Activated CD4-positive, alpha-beta memory T cell treated with anti-CD3 and anti-CD28 coated beads, Interleukin-2, amount 10 ng/mL, durations not matched to agents 7 days and 5 days (primary cell): ENCODE measurements around the gene PRDX3. TPM values are rescaled to one million over a fixed set of nuclear protein-coding genes. Genes with fewer than 3 reads are reported as not detected.
A peak's percentile ranks its signal among the peaks of the same experiment; 100 is the strongest.
"Not testable (repeated sequence)": the region's sequence is repeated elsewhere in the genome, so short reads cannot be mapped to it uniquely, and the experiment has no call there.

Source experiments
- CTCF ChIA-PET: fragments of 350-600 bp; sonication (Branson Sonifier 250); formaldehyde crosslinking; loops from one replicate; lab custom pipeline; 2021; ENCODE audit warnings: antibody characterized with exemption, inconsistent platforms; lab: Charles Lee
- POLR2A ChIA-PET: fragments of 350-600 bp; sonication (Branson Sonifier 250); formaldehyde crosslinking; loops from one replicate; lab custom pipeline; 2021; ENCODE audit warnings: antibody characterized with exemption; lab: Charles Lee
- DNase-seq: peaks from one replicate; pipeline ENCODE4 v3.0.0-alpha.2; 2020
- H3K27ac Mint-ChIP-seq: one replicate; pipeline ENCODE4 v1.8.0; 2021; ENCODE audit warnings: mild to moderate bottlenecking, mixed read lengths
- H3K27me3 Mint-ChIP-seq: one replicate; pipeline ENCODE4 v1.8.0; 2021; ENCODE audit warnings: mixed read lengths
- H3K36me3 Mint-ChIP-seq: one replicate; pipeline ENCODE4 v1.8.0; 2021; ENCODE audit warnings: low read depth, mixed read lengths
- H3K4me1 Mint-ChIP-seq: one replicate; pipeline ENCODE4 v1.8.0; 2021; ENCODE audit warnings: mixed read lengths
- H3K4me3 Mint-ChIP-seq: one replicate; pipeline ENCODE4 v1.8.0; 2021; ENCODE audit warnings: mild to moderate bottlenecking, mixed read lengths
- H3K9me3 Mint-ChIP-seq: one replicate; pipeline ENCODE4 v1.8.0; 2021; ENCODE audit warnings: mixed read lengths
- total RNA-seq, 2 experiments: library from RNA; stranded (reverse); gene quantifications; one replicate each; pipeline ENCODE4 v1.2.3, GENCODE V29; 2021

The PRDX3 gene
- total RNA-seq, 2 experiments from 2014 or later: 115 to 117 TPM

GRCh38 chr10:119137878-119138277, 40.7 kb downstream of the PRDX3 start:
- DNase-seq, CTCF ChIA-PET, H3K4me3 Mint-ChIP-seq, H3K27me3 Mint-ChIP-seq, H3K27ac Mint-ChIP-seq, H3K9me3 Mint-ChIP-seq: not testable (repeated sequence)
- POLR2A ChIA-PET: interaction anchor here (0.7 to 2.3 kb wide), 2 partner anchors 27 to 60 kb away, joined by 3 to 8 read pairs; partner anchors contain the start of gene SFXN4
- Mint-ChIP-seq H3K36me3 (peaks cover 56% of the 10 kb centered on the region), H3K4me1 (peaks cover 42% of the 10 kb centered on the region)

GRCh38 chr10:119136084-119136483, 42.5 kb downstream of the PRDX3 start:
- peak overlapping the region; percentile 60 for H3K27ac Mint-ChIP-seq
- POLR2A ChIA-PET: interaction anchor here (1.8 to 1.9 kb wide), 4 partner anchors 32 to 58 kb away, joined by 5 to 14 read pairs (median 6); partner anchors contain the start of genes DENND10 and EIF3A
- CTCF ChIA-PET: interaction anchor here (1.4 kb wide), 1 partner anchor 43 kb away, joined by 3 read pairs; no protein-coding TSS in a partner anchor
- no peak overlapping the region for H3K4me3 Mint-ChIP-seq
- H3K36me3 Mint-ChIP-seq: peaks cover 67% of the 10 kb centered on the region
- H3K9me3 Mint-ChIP-seq: no peaks in the 10 kb centered on the region
- H3K4me1 Mint-ChIP-seq: peaks cover 57% of the 10 kb centered on the region
- no peak for DNase-seq
- no peaks in the 10 kb centered on the region for H3K27me3 Mint-ChIP-seq

DNA sequence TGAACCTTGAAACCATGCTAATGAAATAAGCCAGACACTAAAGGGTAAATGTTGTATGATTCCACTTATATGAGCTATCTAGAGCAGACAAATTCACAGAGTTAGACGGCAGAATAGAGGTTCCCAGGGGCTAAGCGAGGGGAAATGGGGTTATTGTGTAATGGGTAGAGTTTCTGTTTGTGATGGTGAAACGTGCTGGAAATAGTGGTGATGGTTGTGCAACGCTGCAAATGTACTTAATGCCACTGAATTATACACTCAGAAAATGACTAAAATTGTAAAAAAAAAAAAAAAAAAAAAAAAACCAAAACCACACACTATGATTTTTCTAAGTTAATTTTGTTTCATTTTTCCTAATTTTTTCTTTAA, 43.1 kb downstream of the PRDX3 start:
- POLR2A ChIA-PET: interaction anchor here (1.6 to 1.9 kb wide), 5 partner anchors 31 to 58 kb away, joined by 4 to 14 read pairs (median 6); partner anchors contain the start of genes DENND10 and EIF3A
- Mint-ChIP-seq H3K27ac (peak overlapping the region; percentile 72), H3K9me3 (no peaks in the 10 kb centered on the region), H3K4me3 (peak overlapping the region; percentile 34), H3K4me1 (peaks cover 62% of the 10 kb centered on the region), H3K36me3 (peaks cover 69% of the 10 kb centered on the region), H3K27me3 (no peaks in the 10 kb centered on the region)
- CTCF ChIA-PET: interaction anchor here (0.7 to 1.4 kb wide), 2 partner anchors 44 to 53 kb away, joined by 3 read pairs; no protein-coding TSS in a partner anchor
- DNase-seq: peak; percentile 38

DNA sequence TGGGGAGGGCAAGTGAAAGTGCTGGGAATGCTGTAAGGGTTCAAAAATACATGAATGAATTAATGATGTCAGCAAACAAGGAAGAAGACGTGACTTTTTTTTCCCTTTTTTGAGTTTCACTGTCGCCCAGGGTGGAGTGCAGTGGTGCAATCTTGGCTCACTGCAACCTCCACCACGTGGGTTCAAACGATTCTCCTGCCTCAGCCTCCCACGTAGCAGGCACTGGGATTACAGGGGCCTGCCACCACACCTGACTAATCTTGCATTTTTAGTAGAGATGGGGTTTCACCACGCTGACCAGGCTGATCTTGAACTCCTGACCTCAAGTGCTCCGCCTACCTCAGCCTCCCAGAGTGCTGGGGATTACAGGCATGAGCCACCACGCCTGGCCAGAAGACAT, 44.7 kb downstream of the PRDX3 start:
- CTCF ChIA-PET: no interaction called here

GRCh38 chr10:119132521-119133345, 45.9 kb downstream of the PRDX3 start:
- DNase-seq: no peak
- H3K36me3 Mint-ChIP-seq: peaks cover 72% of the 10 kb centered on the region
- CTCF ChIA-PET: interaction anchor here (1.2 to 2.9 kb wide), 6 partner anchors 13 to 65 kb away, joined by 3 to 14 read pairs (median 8); partner anchors contain the start of genes DENND10, EIF3A and SFXN4
- H3K4me1 Mint-ChIP-seq: peaks cover 68% of the 10 kb centered on the region
- no peaks in the 10 kb centered on the region for H3K9me3 Mint-ChIP-seq
- peak overlapping the region; percentile 98 for H3K27ac Mint-ChIP-seq
- H3K27me3 Mint-ChIP-seq: no peaks in the 10 kb centered on the region
- peak overlapping the region; percentile 73 for H3K4me3 Mint-ChIP-seq
- POLR2A ChIA-PET: interaction anchor here (0.5 to 5.5 kb wide), 36 partner anchors 9 to 520 kb away, joined by 3 to 117 read pairs (median 6); partner anchors contain the start of genes BAG3, DENND10, EIF3A and GRK5

More for the DNA sequence above, 44.7 kb downstream of the PRDX3 start:
- H3K4me3 Mint-ChIP-seq: peak overlapping the region; percentile 2
- peak; percentile 47 for DNase-seq
- H3K27ac Mint-ChIP-seq: peak overlapping the region; percentile 98
- POLR2A ChIA-PET: interaction anchor here (0.7 to 5.5 kb wide), 3 partner anchors 43 to 54 kb away, joined by 3 to 117 read pairs (median 98); partner anchors contain the start of gene EIF3A
- H3K9me3 Mint-ChIP-seq: no peaks in the 10 kb centered on the region
- H3K27me3 Mint-ChIP-seq: no peaks in the 10 kb centered on the region
- H3K4me1 Mint-ChIP-seq: peaks cover 72% of the 10 kb centered on the region
- H3K36me3 Mint-ChIP-seq: peaks cover 72% of the 10 kb centered on the region

- CTCF ChIA-PET: interaction anchor here (0.6 to 2.9 kb wide), 11 partner anchors 12 to 313 kb away, joined by 3 to 14 read pairs (median 5); partner anchors contain the start of genes DENND10, EIF3A, GRK5 and SFXN4
- POLR2A ChIA-PET: interaction anchor here (1.0 to 5.5 kb wide), 42 partner anchors 10 to 524 kb away, joined by 3 to 117 read pairs (median 6); partner anchors contain the start of genes BAG3, DENND10, EIF3A and GRK5
- peaks cover 76% of the 10 kb centered on the region for H3K36me3 Mint-ChIP-seq
- peaks cover 67% of the 10 kb centered on the region for H3K4me1 Mint-ChIP-seq
- peak overlapping the region; percentile 73 for H3K4me3 Mint-ChIP-seq
- H3K27me3 Mint-ChIP-seq: no peaks in the 10 kb centered on the region
- peak overlapping the region; percentile 98 for H3K27ac Mint-ChIP-seq
- DNase-seq: peak; percentile 72
- no peaks in the 10 kb centered on the region for H3K9me3 Mint-ChIP-seq
These were observed 46.9 kb downstream of the PRDX3 start for GRCh38 chr10:119131512-119132240.

- peaks cover 73% of the 10 kb centered on the region for H3K36me3 Mint-ChIP-seq
- peak overlapping the region; percentile 98 for H3K27ac Mint-ChIP-seq
- H3K9me3 Mint-ChIP-seq: peaks cover 3% of the 10 kb centered on the region
- no peaks in the 10 kb centered on the region for H3K27me3 Mint-ChIP-seq
- H3K4me1 Mint-ChIP-seq: peaks cover 57% of the 10 kb centered on the region
- H3K4me3 Mint-ChIP-seq: no peak overlapping the region
- POLR2A ChIA-PET: interaction anchor here (1.2 to 5.5 kb wide), 6 partner anchors 10 to 282 kb away, joined by 3 to 117 read pairs (median 64); partner anchors contain the start of genes DENND10, EIF3A and SFXN4
- CTCF ChIA-PET: no interaction called here
- no peak for DNase-seq
These were observed 48.9 kb downstream of the PRDX3 start for GRCh38 chr10:119129721-119130120.

DNA sequence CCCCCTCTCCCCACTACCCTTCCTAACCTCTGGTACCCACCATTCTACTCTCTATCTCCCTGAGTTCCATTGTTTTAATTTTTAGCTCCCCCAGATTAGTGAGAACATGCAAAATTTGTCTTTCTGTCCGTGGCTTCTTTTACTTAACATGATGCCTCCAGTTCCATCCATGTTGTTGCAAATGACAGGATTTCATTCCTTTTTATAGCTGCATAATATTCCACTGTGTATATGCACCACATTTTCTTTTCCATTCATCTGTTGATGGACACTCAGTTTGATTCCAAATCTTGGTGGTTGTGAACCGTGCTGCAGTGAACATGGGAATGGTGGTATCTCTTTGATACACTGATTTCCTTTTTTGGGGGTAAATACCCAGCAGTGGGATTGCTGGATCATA, 52.7 kb downstream of the PRDX3 start:
- ChIA-PET POLR2A (interaction anchor here (2.5 kb wide), 1 partner anchor 21 kb away, joined by 8 read pairs; the partner anchor contains the start of gene DENND10), CTCF (interaction anchor here (0.7 kb wide), 1 partner anchor 67 kb away, joined by 5 read pairs; no protein-coding TSS in a partner anchor)
- Mint-ChIP-seq H3K4me3 (no peak overlapping the region), H3K9me3 (peaks cover 3% of the 10 kb centered on the region), H3K36me3 (peaks cover 72% of the 10 kb centered on the region), H3K27me3 (no peaks in the 10 kb centered on the region), H3K4me1 (peaks cover 25% of the 10 kb centered on the region), H3K27ac (no peak overlapping the region)
- DNase-seq: no peak

- Mint-ChIP-seq H3K27ac (peak overlapping the region; percentile 26), H3K36me3 (peaks cover 64% of the 10 kb centered on the region), H3K4me1 (peaks cover 22% of the 10 kb centered on the region), H3K27me3 (no peaks in the 10 kb centered on the region), H3K4me3 (no peak overlapping the region), H3K9me3 (peaks cover 2% of the 10 kb centered on the region)
- POLR2A ChIA-PET: interaction anchor here (1.6 to 4.2 kb wide), 3 partner anchors 11 to 30 kb away, joined by 6 to 22 read pairs (median 10); partner anchors contain the start of gene DENND10
- CTCF ChIA-PET: interaction anchor here (1.8 to 3.2 kb wide), 2 partner anchors 11 to 86 kb away, joined by 4 to 13 read pairs; no protein-coding TSS in a partner anchor
- DNase-seq: no peak
These were observed 57.7 kb downstream of the PRDX3 start for GRCh38 chr10:119120875-119121274.

GRCh38 chr10:119120413-119120867, 58.2 kb downstream of the PRDX3 start:
- ChIA-PET CTCF (interaction anchor here (1.8 to 3.2 kb wide), 2 partner anchors 11 to 86 kb away, joined by 4 to 13 read pairs; no protein-coding TSS in a partner anchor), POLR2A (interaction anchor here (1.6 to 4.2 kb wide), 3 partner anchors 11 to 30 kb away, joined by 6 to 22 read pairs (median 10); partner anchors contain the start of gene DENND10)
- H3K27ac Mint-ChIP-seq: peak overlapping the region; percentile 26
- peaks cover 63% of the 10 kb centered on the region for H3K36me3 Mint-ChIP-seq
- H3K4me1 Mint-ChIP-seq: peaks cover 22% of the 10 kb centered on the region
- no peaks in the 10 kb centered on the region for H3K9me3 Mint-ChIP-seq
- H3K4me3 Mint-ChIP-seq: no peak overlapping the region
- H3K27me3 Mint-ChIP-seq: no peaks in the 10 kb centered on the region
- no peak for DNase-seq

GRCh38 chr10:119119400-119119799, 59.2 kb downstream of the PRDX3 start:
- peaks cover 24% of the 10 kb centered on the region for H3K4me1 Mint-ChIP-seq
- no peaks in the 10 kb centered on the region for H3K27me3 Mint-ChIP-seq
- POLR2A ChIA-PET: interaction anchor here (1.3 to 2.0 kb wide), 4 partner anchors 12 to 28 kb away, joined by 4 to 12 read pairs (median 8); partner anchors contain the start of gene DENND10
- no peak overlapping the region for H3K4me3 Mint-ChIP-seq
- H3K27ac Mint-ChIP-seq: no peak overlapping the region
- CTCF ChIA-PET: interaction anchor here (1.8 to 3.2 kb wide), 2 partner anchors 12 to 87 kb away, joined by 4 to 13 read pairs; no protein-coding TSS in a partner anchor
- no peaks in the 10 kb centered on the region for H3K9me3 Mint-ChIP-seq
- DNase-seq: no peak
- H3K36me3 Mint-ChIP-seq: peaks cover 66% of the 10 kb centered on the region
